H1 (cell line): ENCODE measurements around the gene GNB1L. TPM values are rescaled to one million over a fixed set of nuclear protein-coding genes. Genes with fewer than 3 reads are reported as not detected.

Source experiments
- CHD7 ChIP-seq: fragments of 300-600 bp; sonication (generic); IDR thresholded peaks from 2 replicates; pipeline ENCODE4 v1.7.1; 2012; ENCODE audit warnings: low read length, moderate library complexity, mild to moderate bottlenecking, inconsistent platforms; ENCODE audit not compliant: insufficient replicate concordance
- KDM1A ChIP-seq: fragments of 200-600, 300-600 bp; sonication (generic); IDR thresholded peaks from 2 replicates; pipeline ENCODE4 v1.7.1; 2016; ENCODE audit warnings: mild to moderate bottlenecking, low read length, borderline replicate concordance
- KDM5A ChIP-seq: fragments of 200-600 bp; IDR thresholded peaks from 2 replicates; pipeline ENCODE4 v1.7.1; 2012; ENCODE audit warnings: mild to moderate bottlenecking, low read length, inconsistent platforms, mixed read lengths
- RBBP5 ChIP-seq: IDR thresholded peaks from 2 replicates; pipeline ENCODE4 v1.7.1; 2012; ENCODE audit warnings: low read depth, mild to moderate bottlenecking, inconsistent platforms, low read length, moderate library complexity, borderline replicate concordance
- SAP30 ChIP-seq: fragments of 300-600 bp; sonication (generic); IDR thresholded peaks from 2 replicates; pipeline ENCODE4 v1.7.1; 2012; ENCODE audit warnings: low read length, moderate library complexity, mild to moderate bottlenecking, inconsistent platforms; ENCODE audit not compliant: insufficient read depth, insufficient replicate concordance
- SIN3A ChIP-seq, 2 experiments: IDR thresholded peaks in 1 of 2; conservative IDR thresholded peaks in 1 of 2; 2 replicates each; pipeline ENCODE4 v1.6.1; 2011 to 2012; ENCODE audit warnings: low read length in 2 of 2, improper control_type of control experiment in 1 of 2, low read depth in 1 of 2, mild to moderate bottlenecking in 1 of 2
- SIRT6 ChIP-seq: IDR thresholded peaks from one replicate; pipeline ENCODE4 v1.7.1; 2012; ENCODE audit warnings: low read length, inconsistent platforms
- polyA plus RNA-seq, 7 experiments: library from polyadenylated mRNA; depleted of rRNA in 3 of 7; stranded (reverse) in 5 of 7; unstranded in 2 of 7; fragments of >200 nt in 5 of 7; fragments of 200-250 nt in 2 of 7; gene quantifications; 1 replicate in 5 of 7; 2 replicates in 1 of 7; 4 replicates in 1 of 7; pipeline versions ENCODE4 v1.2.1 to v1.2.3, GENCODE V29; 2011 to 2013; ENCODE audit warnings: missing spikeins in 2 of 7, mixed read lengths in 2 of 7
- total RNA-seq: library from RNA; stranded (reverse); fragmentation: NEBNext Ultra II Directional; extraction: Animal tissue kit (Norgen Biotek cat#: 25700); gene quantifications from 2 replicates; pipeline ENCODE4 v1.2.1, GENCODE V29; 2021

The GNB1L gene
- total and polyA plus RNA-seq, 2 of the 8 experiments (the other 6 are each of a cell fraction or from before 2014, with no cell fraction given), result 14.0 to 15.6 TPM

GRCh38 chr22:19734837-19735382 is 119.8 kb downstream of the GNB1L start (continued):
- TF ChIP-seq CHD7, result no peak
- TF ChIP-seq SIRT6, result no peak
- no peak for TF ChIP-seq KDM1A
- TF ChIP-seq RBBP5, result no peak
- no peak for TF ChIP-seq SAP30
- TF ChIP-seq KDM5A, result no peak
- no peak for TF ChIP-seq SIN3A (conservative IDR thresholded peaks at IDR 0.05 in 1 of 2, IDR thresholded peaks at IDR 0.05 in 1 of 2; ENCODE audit: low read depth in 1 of 2, low read length in 2 of 2)
